IMR-90 (cell line): ENCODE measurements around the gene MS4A18.
"Not testable (repeated sequence)": the region's sequence is repeated elsewhere in the genome, so short reads cannot be mapped to it uniquely, and the experiment has no call there.

Experiments
- BHLHE40 ChIP-seq: fragments of 150-350 bp; IDR thresholded peaks from 2 replicates; pipeline ENCODE4 v1.6.1; 2016; ENCODE audit warnings: mild to moderate bottlenecking, low read depth, low read length
- CTCF ChIP-seq: conservative IDR thresholded peaks from 2 replicates; pipeline ENCODE4 v1.5.1; 2012; ENCODE audit warnings: mild to moderate bottlenecking, low read depth, low read length, improper control_type of control experiment
- MAFK ChIP-seq: IDR thresholded peaks from 2 replicates; pipeline ENCODE4 v1.6.1; 2012; ENCODE audit warnings: low read depth, low read length, improper control_type of control experiment
- MAZ ChIP-seq: IDR thresholded peaks from 2 replicates; pipeline ENCODE4 v1.6.1; 2012; ENCODE audit warnings: low read depth, mild to moderate bottlenecking, low read length, improper control_type of control experiment, moderate library complexity, borderline replicate concordance
- MXI1 ChIP-seq: IDR thresholded peaks from 2 replicates; pipeline ENCODE4 v1.6.1; 2012; ENCODE audit warnings: low read depth, mild to moderate bottlenecking, low read length, moderate library complexity, borderline replicate concordance
- POLR2A ChIP-seq: IDR thresholded peaks from 2 replicates; pipeline ENCODE4 v1.6.1; 2012; ENCODE audit warnings: mild to moderate bottlenecking, low read depth, low read length
- SMC3 ChIP-seq: fragments of 150-350 bp; IDR thresholded peaks from 2 replicates; pipeline ENCODE4 v1.6.1; 2016; ENCODE audit warnings: low read depth, mild to moderate bottlenecking, antibody characterized with exemption, low read length, moderate library complexity
- USF2 ChIP-seq: fragments of 150-350 bp; IDR thresholded peaks from 2 replicates; pipeline ENCODE4 v1.6.1; 2017; ENCODE audit warnings: mild to moderate bottlenecking, antibody characterized with exemption, low read length, low read depth

GRCh38 chr11:60759438-60760225 lies 35.1 kb downstream of the MS4A18 start:
- TF ChIP-seq POLR2A, CTCF, BHLHE40, SMC3, USF2, MAFK, MXI1, MAZ: not testable (repeated sequence)
